Vagina (tissue), 2 donors: ENCODE measurements around the gene FGD4. TPM values are rescaled to one million over a fixed set of nuclear protein-coding genes. Genes with fewer than 3 reads are reported as not detected.

ENCODE experiments used
- DNase-seq, 2 donors: peaks; one replicate each; pipeline ENCODE4 v3.0.0-alpha.2; 2017; ENCODE audit errors: extremely low spot score in 2 of 2
- H3K27ac ChIP-seq: fragments of 200-600 bp; sonication (generic); one replicate; pipeline ENCODE4 v1.5.1; 2019
- H3K27me3 ChIP-seq: fragments of 200-600 bp; sonication (generic); one replicate; pipeline ENCODE4 v1.5.1; 2019
- H3K36me3 ChIP-seq, 2 donors: fragments of 200-600 bp; sonication (generic); one replicate each; pipeline ENCODE4 v1.5.1; 2017 to 2019
- H3K4me1 ChIP-seq: fragments of 200-600 bp; sonication (generic); one replicate; pipeline ENCODE4 v1.5.1; 2019
- H3K4me3 ChIP-seq, 2 donors: fragments of 200-600 bp; sonication (generic); 1 replicate in 1 of 2; 2 replicates in 1 of 2; pipeline ENCODE4 v1.5.1; 2016 to 2019
- H3K9me3 ChIP-seq: fragments of 200-600 bp; sonication (generic); one replicate; pipeline ENCODE4 v1.5.1; 2019
- CTCF ChIP-seq, 3 experiments: fragments of 450-650 bp in 2 of 3; fragments of 200-600 bp in 1 of 3; sonication (generic) in 1 of 3; IDR thresholded peaks; one replicate each; pipeline ENCODE4 v1.5.1; 2017 to 2019; ENCODE audit warnings: antibody characterized with exemption in 3 of 3, mild to moderate bottlenecking in 2 of 3, moderate library complexity in 2 of 3
- POLR2A ChIP-seq, 2 donors: fragments of 450-650 bp; IDR thresholded peaks; one replicate each; pipeline ENCODE4 v1.6.1; 2017; ENCODE audit warnings: antibody characterized with exemption in 2 of 2, mild to moderate bottlenecking in 2 of 2, moderate library complexity in 2 of 2
- POLR2AphosphoS5 ChIP-seq, 2 donors: sonication (generic); formaldehyde crosslinking; IDR thresholded peaks; one replicate each; pipeline ENCODE4 v1.9.0; 2017; ENCODE audit warnings: antibody characterized with exemption in 2 of 2, mild to moderate bottlenecking in 2 of 2, low read depth in 1 of 2; ENCODE audit not compliant: insufficient read depth in 1 of 2
- intact Hi-C: fragments of 100-400 bp; cut with DNase I; formaldehyde crosslinking; loops from one replicate; pipeline ENCODE4 v1.15.1; 2023
- total RNA-seq: library from RNA; depleted of rRNA; stranded (reverse); fragments of >200 nt; gene quantifications from one replicate; pipeline ENCODE4 v1.2.3, GENCODE V29; 2016

Gene FGD4
- total RNA-seq, 1 donor from 2014 or later: 38.3 TPM

GRCh38 chr12:32589165-32589865 lies 190.0 kb downstream of the FGD4 start:
- intact Hi-C loops: no loop called here

GRCh38 chr12:32595251-32595650 lies 195.9 kb downstream of the FGD4 start:
- Histone ChIP-seq H3K9me3 (no peaks in the 10 kb centered on the region), H3K4me3 (no peak overlapping the region), H3K27ac (no peak overlapping the region), H3K4me1 (no peaks in the 10 kb centered on the region), H3K27me3 (no peaks in the 10 kb centered on the region), H3K36me3 (no peaks in the 10 kb centered on the region)
- DNase-seq: no peak
- intact Hi-C loops: no loop called here
- TF ChIP-seq POLR2AphosphoS5 (IDR thresholded peaks at IDR 0.05; ENCODE audit: insufficient read depth in 1 of 2, low read depth in 1 of 2) (no peak), CTCF (IDR thresholded peaks at IDR 0.05) (no peak), POLR2A (IDR thresholded peaks at IDR 0.05) (no peak)

More at GRCh38 chr12:32589165-32589865, 190.0 kb downstream of the FGD4 start:
- Histone ChIP-seq H3K4me1 (no peaks in the 10 kb centered on the region), H3K27me3 (no peaks in the 10 kb centered on the region), H3K27ac (no peak overlapping the region), H3K36me3 (no peaks in the 10 kb centered on the region), H3K9me3 (no peaks in the 10 kb centered on the region), H3K4me3 (no peak overlapping the region)
- no peak for DNase-seq
- TF ChIP-seq CTCF (IDR thresholded peaks at IDR 0.05) (no peak), POLR2A (IDR thresholded peaks at IDR 0.05) (no peak), POLR2AphosphoS5 (IDR thresholded peaks at IDR 0.05; ENCODE audit: insufficient read depth in 1 of 2, low read depth in 1 of 2) (no peak)

- TF ChIP-seq CTCF (IDR thresholded peaks at IDR 0.05) (no peak), POLR2AphosphoS5 (IDR thresholded peaks at IDR 0.05; ENCODE audit: insufficient read depth in 1 of 2, low read depth in 1 of 2) (no peak)
- DNase-seq: no peak
- intact Hi-C loops: no loop called here
- Histone ChIP-seq H3K4me1 (no peaks in the 10 kb centered on the region), H3K4me3 (no peak overlapping the region), H3K27me3 (no peaks in the 10 kb centered on the region), H3K9me3 (no peaks in the 10 kb centered on the region), H3K36me3 (no peaks in the 10 kb centered on the region), H3K27ac (no peak overlapping the region)
Observed at GRCh38 chr12:32596030-32596429, 196.7 kb downstream of the FGD4 start.

GRCh38 chr12:32598688-32599087 lies 199.3 kb downstream of the FGD4 start:
- Histone ChIP-seq H3K27me3 (no peaks in the 10 kb centered on the region), H3K36me3 (peaks cover 0 to 17% of the 10 kb centered on the region in 2 donors), H3K27ac (no peak overlapping the region), H3K4me3 (no peak overlapping the region), H3K4me1 (no peaks in the 10 kb centered on the region), H3K9me3 (no peaks in the 10 kb centered on the region)
- intact Hi-C loops: no loop called here
- no peak for TF ChIP-seq CTCF (IDR thresholded peaks at IDR 0.05)
- no peak for TF ChIP-seq POLR2AphosphoS5 (IDR thresholded peaks at IDR 0.05; ENCODE audit: insufficient read depth in 1 of 2, low read depth in 1 of 2)
- no peak for TF ChIP-seq POLR2A (IDR thresholded peaks at IDR 0.05)
- no peak for DNase-seq

GRCh38 chr12:32600681-32601080 lies 201.3 kb downstream of the FGD4 start:
- H3K9me3 ChIP-seq: no peaks in the 10 kb centered on the region
- H3K27ac ChIP-seq: no peak overlapping the region
- intact Hi-C loops: no loop called here
- TF ChIP-seq POLR2A (IDR thresholded peaks at IDR 0.05) (no peak), POLR2AphosphoS5 (IDR thresholded peaks at IDR 0.05; ENCODE audit: insufficient read depth in 1 of 2, low read depth in 1 of 2) (no peak), CTCF (IDR thresholded peaks at IDR 0.05) (no peak)
- no peaks in the 10 kb centered on the region for H3K27me3 ChIP-seq
- peaks cover 0 to 17% of the 10 kb centered on the region in 2 donors for H3K36me3 ChIP-seq
- DNase-seq: no peak
- H3K4me3 ChIP-seq: no peak overlapping the region
- no peaks in the 10 kb centered on the region for H3K4me1 ChIP-seq
